ENCODE data around the gene MCCC1.

- TF ChIP-seq POLR2A (IDR thresholded peaks at IDR 0.05) (no peak), CTCF (IDR thresholded peaks at IDR 0.05) (no peak)
These were observed 28.4 kb downstream of the MCCC1 start for GRCh38 chr3:183070892-183071291.
